Endodermal cell (in vitro differentiated cells): ENCODE data around the gene RCAN1. TPM values are rescaled to one million over a fixed set of nuclear protein-coding genes. Genes with fewer than 3 reads are reported as not detected.

Source experiments
- DNase-seq: peaks from one replicate; pipeline ENCODE4 v3.0.0-alpha.2; 2017
- H3K27ac ChIP-seq: 2 replicates; pipeline ENCODE4 v1.5.1; 2013; ENCODE audit warnings: mild to moderate bottlenecking, low read depth, low read length, moderate library complexity
- H3K27me3 ChIP-seq: 2 replicates; pipeline ENCODE4 v1.6.1; 2013; ENCODE audit warnings: mild to moderate bottlenecking, low read length, moderate library complexity; ENCODE audit not compliant: insufficient read depth, control insufficient read depth, poor library complexity, severe bottlenecking
- H3K36me3 ChIP-seq: 2 replicates; pipeline ENCODE4 v1.7.0; 2013; ENCODE audit warnings: mild to moderate bottlenecking, low read length, moderate library complexity; ENCODE audit not compliant: control insufficient read depth, insufficient read depth
- H3K4me1 ChIP-seq: one replicate; pipeline ENCODE4 v1.7.0; 2013; ENCODE audit warnings: low read length; ENCODE audit not compliant: control insufficient read depth, insufficient read depth
- H3K4me3 ChIP-seq: 2 replicates; pipeline ENCODE4 v1.5.1; 2013; ENCODE audit warnings: mild to moderate bottlenecking, low read length, moderate library complexity
- H3K9ac ChIP-seq: 2 replicates; pipeline ENCODE4 v1.6.1; 2013; ENCODE audit warnings: mild to moderate bottlenecking, low read length, moderate library complexity; ENCODE audit not compliant: poor library complexity, severe bottlenecking; ENCODE audit errors: extremely low read depth
- H3K9me3 ChIP-seq: 2 replicates; pipeline ENCODE4 v1.6.1; 2013; ENCODE audit warnings: mild to moderate bottlenecking, low read length, moderate library complexity; ENCODE audit not compliant: control insufficient read depth
- H3K27ac Mint-ChIP-seq: 2 replicates; pipeline ENCODE4 v1.8.0; 2020; ENCODE audit warnings: mixed read lengths
- H3K27me3 Mint-ChIP-seq: 2 replicates; pipeline ENCODE4 v1.8.0; 2021; ENCODE audit warnings: mild to moderate bottlenecking, mixed read lengths; ENCODE audit not compliant: insufficient read depth
- H3K36me3 Mint-ChIP-seq: 2 replicates; pipeline ENCODE4 v1.8.0; 2020; ENCODE audit warnings: low read depth, mixed read lengths
- H3K4me1 Mint-ChIP-seq: 2 replicates; pipeline ENCODE4 v1.8.0; 2020; ENCODE audit warnings: mixed read lengths
- H3K4me3 Mint-ChIP-seq: 2 replicates; pipeline ENCODE4 v1.8.0; 2020; ENCODE audit warnings: mild to moderate bottlenecking, moderate library complexity, mixed read lengths
- H3K9me3 Mint-ChIP-seq: 2 replicates; pipeline ENCODE4 v1.8.0; 2020; ENCODE audit warnings: mild to moderate bottlenecking, mixed read lengths
- CTCF ChIP-seq: fragments of 200-600 bp; sonication (generic); conservative IDR thresholded peaks from 2 replicates; pipeline ENCODE4 v1.5.0; 2021; ENCODE audit warnings: antibody characterized with exemption, mild to moderate bottlenecking
- WGBS, 2 experiments: methylation state at CpG; one replicate each; pipeline versions ENCODE4 v1.1.5 to v1.1.7; 2013; ENCODE audit warnings: missing lambda C conversion rate in 2 of 2, mixed read lengths in 1 of 2; ENCODE audit not compliant: insufficient coverage in 1 of 2, insufficient read length in 1 of 2; 5-methylcytosine and 5-hydroxymethylcytosine counted together
- total RNA-seq, 2 donors: library from RNA; stranded (reverse); fragmentation: NEBNext Ultra II Directional in 1 of 2; extraction: Animal tissue kit (Norgen Biotek cat#: 25700) in 1 of 2; gene quantifications; 2 replicates in 1 of 2; 3 replicates in 1 of 2; pipeline ENCODE4 v1.2.1, GENCODE V29; 2021

RCAN1 gene
- total RNA-seq, 2 donors from 2014 or later = 6.1 to 6.7 TPM

GRCh38 chr21:34535886-34536285, 79.0 kb downstream of the RCAN1 start:
- Mint-ChIP-seq H3K27me3 (peaks cover 3% of the 10 kb centered on the region), H3K4me1 (peaks cover 9% of the 10 kb centered on the region), H3K36me3 (no peaks in the 10 kb centered on the region), H3K27ac (no peak overlapping the region), H3K4me3 (no peak overlapping the region), H3K9me3 (peaks cover 2% of the 10 kb centered on the region)
- DNase-seq = no peak
- H3K4me3 ChIP-seq = no peak overlapping the region
- no peak for TF ChIP-seq CTCF
- no peaks in the 10 kb centered on the region for H3K4me1 ChIP-seq
- H3K27ac ChIP-seq = no peak overlapping the region
- no peaks in the 10 kb centered on the region for H3K9me3 ChIP-seq
- no peaks in the 10 kb centered on the region for H3K36me3 ChIP-seq
- H3K27me3 ChIP-seq = no peaks in the 10 kb centered on the region
- WGBS, 2 experiments = 93 to 100% methylated on average over 2 to 3 of the region's 3 CpGs
- no peak overlapping the region for H3K9ac ChIP-seq

- Histone ChIP-seq H3K27ac (no peak overlapping the region), H3K9me3 (no peaks in the 10 kb centered on the region), H3K4me1 (no peaks in the 10 kb centered on the region), H3K27me3 (no peaks in the 10 kb centered on the region), H3K36me3 (no peaks in the 10 kb centered on the region), H3K9ac (no peak overlapping the region), H3K4me3 (no peak overlapping the region)
- 69 to 79% methylated on average over 4 of the region's 4 CpGs for WGBS, 2 experiments
- no peak overlapping the region for H3K27ac Mint-ChIP-seq
- H3K9me3 Mint-ChIP-seq = peaks cover 2% of the 10 kb centered on the region
- peaks cover 3% of the 10 kb centered on the region for H3K27me3 Mint-ChIP-seq
- H3K36me3 Mint-ChIP-seq = no peaks in the 10 kb centered on the region
- no peak overlapping the region for H3K4me3 Mint-ChIP-seq
- TF ChIP-seq CTCF = no peak
- DNase-seq = no peak
- H3K4me1 Mint-ChIP-seq = peaks cover 9% of the 10 kb centered on the region
Observed at GRCh38 chr21:34534522-34534921, 80.4 kb downstream of the RCAN1 start.

GRCh38 chr21:34533938-34534337, 81.0 kb downstream of the RCAN1 start:
- WGBS, 2 experiments = 81 to 90% methylated on average over 3 of the region's 3 CpGs
- H3K27ac Mint-ChIP-seq = no peak overlapping the region
- TF ChIP-seq CTCF = no peak

More at GRCh38 chr21:34533938-34534337, 81.0 kb downstream of the RCAN1 start:
- DNase-seq = no peak
- Mint-ChIP-seq H3K36me3 (no peaks in the 10 kb centered on the region), H3K9me3 (peaks cover 2% of the 10 kb centered on the region), H3K4me1 (peaks cover 9% of the 10 kb centered on the region), H3K27me3 (peaks cover 3% of the 10 kb centered on the region), H3K4me3 (no peak overlapping the region)
- Histone ChIP-seq H3K9me3 (no peaks in the 10 kb centered on the region), H3K36me3 (no peaks in the 10 kb centered on the region), H3K4me3 (no peak overlapping the region), H3K9ac (no peak overlapping the region), H3K4me1 (no peaks in the 10 kb centered on the region), H3K27ac (no peak overlapping the region), H3K27me3 (no peaks in the 10 kb centered on the region)
